HepG2 (cell line): ENCODE data around the gene SYNGR2. TPM values are rescaled to one million over a fixed set of nuclear protein-coding genes. Genes with fewer than 3 reads are reported as not detected.

Experiments
- ASH2L ChIP-seq: fragments of 300-600, 200-600 bp; sonication (generic); IDR thresholded peaks from 2 replicates; pipeline ENCODE4 v1.7.0; 2017; ENCODE audit warnings: low read depth, mild to moderate bottlenecking, moderate library complexity, mixed read lengths, low read length; ENCODE audit not compliant: insufficient read length
- BHLHE40 ChIP-seq: IDR thresholded peaks from 2 replicates; pipeline ENCODE4 v1.6.1; 2011; ENCODE audit warnings: low read length, improper control_type of control experiment
- CREB1 ChIP-seq, 2 experiments: fragments of 450-650 bp in 1 of 2; IDR thresholded peaks; 2 replicates each; pipeline ENCODE4 v1.6.1; 2016 to 2017; ENCODE audit warnings: control low read depth in 1 of 2, mild to moderate bottlenecking in 1 of 2, missing compliant biosample characterization in 1 of 2, missing genetic modification characterization in 1 of 2
- KDM1A ChIP-seq: IDR thresholded peaks from 2 replicates; pipeline ENCODE4 v1.6.1; 2016; ENCODE audit warnings: missing compliant biosample characterization
- KDM3A ChIP-seq: IDR thresholded peaks from 2 replicates; pipeline ENCODE4 v1.6.1; 2018; ENCODE audit warnings: low read depth, missing compliant biosample characterization
- MTF2 ChIP-seq: sonication (generic); formaldehyde crosslinking; IDR thresholded peaks from 2 replicates; pipeline ENCODE4 v1.5.0; 2020; ENCODE audit warnings: missing genetic modification reagents, borderline replicate concordance
- MXI1 ChIP-seq: IDR thresholded peaks from 3 replicates; pipeline ENCODE4 v1.6.1; 2012; ENCODE audit warnings: low read depth, low read length, inconsistent platforms, borderline replicate concordance
- NCOA1 ChIP-seq: sonication (generic); formaldehyde crosslinking; IDR thresholded peaks from 2 replicates; pipeline ENCODE4 v1.9.0; 2021; ENCODE audit warnings: missing genetic modification reagents
- POLR2G ChIP-seq: fragments of 200-400 bp; formaldehyde crosslinking; IDR thresholded peaks from 2 replicates; pipeline ENCODE4 v1.6.1; 2018; ENCODE audit warnings: mild to moderate bottlenecking, low read depth, low read length, moderate library complexity
- RBM39 ChIP-seq: fragments of 200-400 bp; formaldehyde crosslinking; IDR thresholded peaks from one replicate; pipeline ENCODE4 v1.6.1; 2018; ENCODE audit warnings: antibody characterized with exemption, mild to moderate bottlenecking, low read depth, low read length; ENCODE audit not compliant: poor library complexity, severe bottlenecking
- RELA ChIP-seq: sonication (generic); formaldehyde crosslinking; IDR thresholded peaks from 2 replicates; pipeline ENCODE4 v1.4.0; 2020; ENCODE audit warnings: missing genetic modification reagents
- TCF7L2 ChIP-seq: IDR thresholded peaks from 2 replicates; pipeline ENCODE4 v1.6.1; 2011; ENCODE audit warnings: mild to moderate bottlenecking, low read depth, low read length, moderate library complexity
- ZNF251 ChIP-seq: sonication (generic); formaldehyde crosslinking; IDR thresholded peaks from 2 replicates; pipeline ENCODE4 v1.9.0; 2021; ENCODE audit warnings: mild to moderate bottlenecking, missing genetic modification reagents
- ZNF557 ChIP-seq: sonication (generic); formaldehyde crosslinking; IDR thresholded peaks from 2 replicates; pipeline ENCODE4 v1.4.0; 2020; ENCODE audit warnings: missing genetic modification reagents
- ZNF879 ChIP-seq: sonication (generic); formaldehyde crosslinking; IDR thresholded peaks from 2 replicates; pipeline ENCODE4 v1.8.1; 2023; ENCODE audit warnings: missing genetic modification reagents
- polyA plus RNA-seq, 8 experiments: library from polyadenylated mRNA; depleted of rRNA in 3 of 8; stranded (reverse) in 7 of 8; unstranded in 1 of 8; fragments of >200 nt; fragmentation: Illumina TruSeq in 4 of 8; extraction: Trizol in 4 of 8; gene quantifications; 2 replicates each; pipeline versions ENCODE4 v1.2.1 to v1.2.3, GENCODE V29; 2011 to 2016; ENCODE audit warnings: low read depth in 4 of 8, missing spikeins in 1 of 8, mixed read lengths in 1 of 8; ENCODE audit not compliant: insufficient read depth in 1 of 8
- total RNA-seq, 5 experiments: library from RNA; depleted of rRNA; stranded (reverse); fragments of >200 nt; fragmentation: Illumina TruSeq; extraction: Trizol; gene quantifications; 2 replicates each; pipeline ENCODE4 v1.2.3, GENCODE V29; 2016; ENCODE audit warnings: low read depth in 1 of 5
- TF ChIP-seq, protein P1 (sequence below): sonication (generic); formaldehyde crosslinking; IDR thresholded peaks from 2 replicates; pipeline ENCODE4 v1.5.1; 2020; ENCODE audit warnings: missing genetic modification reagents, mild to moderate bottlenecking, borderline replicate concordance
- TF ChIP-seq, protein P2 (sequence below): sonication (generic); formaldehyde crosslinking; conservative IDR thresholded peaks from 2 replicates; pipeline ENCODE4 v1.8.0; 2022; ENCODE audit warnings: mild to moderate bottlenecking, moderate library complexity, missing genetic modification reagents
- TF ChIP-seq, protein P3 (sequence below): sonication (generic); formaldehyde crosslinking; IDR thresholded peaks from 2 replicates; pipeline ENCODE4 v1.8.1; 2022; ENCODE audit warnings: mild to moderate bottlenecking, missing genetic modification reagents
- TF ChIP-seq, protein P4 (sequence below): sonication (generic); formaldehyde crosslinking; IDR thresholded peaks from 2 replicates; pipeline ENCODE4 v1.4.0; 2020; ENCODE audit warnings: mild to moderate bottlenecking, low read depth, missing genetic modification reagents
- TF ChIP-seq, protein P5 (sequence below): sonication (generic); formaldehyde crosslinking; IDR thresholded peaks from 2 replicates; pipeline ENCODE4 v1.4.0; 2020; ENCODE audit warnings: missing genetic modification reagents, borderline replicate concordance
- TF ChIP-seq, protein P6 (sequence below): sonication (generic); formaldehyde crosslinking; IDR thresholded peaks from 2 replicates; pipeline ENCODE4 v1.5.0; 2020; ENCODE audit warnings: missing genetic modification reagents, mild to moderate bottlenecking, borderline replicate concordance

The SYNGR2 gene
- total and polyA plus RNA-seq, 2 of the 13 experiments (the other 11 are each of a cell fraction or from before 2014, with no cell fraction given) = 46.7 to 170 TPM

DNA sequence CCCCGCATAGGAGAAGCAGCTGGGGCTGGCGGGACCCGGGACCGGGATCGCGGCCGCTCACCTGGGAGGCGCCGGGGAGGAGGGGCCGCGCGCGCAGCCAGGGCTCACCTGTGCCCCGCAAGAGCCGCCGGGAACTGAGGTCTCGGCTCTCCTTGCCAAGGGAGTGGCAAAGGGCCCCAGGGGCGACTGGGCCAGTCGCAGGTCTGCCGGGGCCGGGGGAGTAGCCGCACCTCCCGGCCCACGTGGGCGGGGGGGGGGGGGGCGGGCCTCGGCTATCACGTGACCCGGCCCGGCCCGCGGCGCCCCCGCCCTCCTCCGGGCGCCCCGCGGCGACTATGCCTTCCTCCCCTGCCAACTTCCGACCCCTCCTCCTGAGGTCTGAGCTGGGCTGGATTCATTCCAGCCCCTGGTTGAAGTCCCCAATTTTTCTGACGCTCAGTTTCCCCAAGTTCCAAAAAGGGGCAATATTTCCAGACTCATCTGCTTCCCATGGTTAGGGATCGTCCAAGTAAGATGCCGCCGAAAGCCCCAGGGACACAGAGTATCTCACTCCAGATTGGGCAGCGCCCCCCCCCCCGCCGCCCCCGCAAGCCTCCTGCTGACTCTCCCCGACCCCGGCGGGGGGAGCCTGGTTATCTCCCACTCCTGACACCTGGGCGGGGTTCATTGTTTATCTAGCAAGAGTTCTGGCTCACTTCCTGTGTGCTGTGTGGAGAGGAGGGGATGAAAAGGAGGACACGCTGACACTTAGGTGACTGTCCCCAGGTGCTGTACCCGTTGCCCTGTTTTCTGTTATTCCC is 39.6 kb upstream of the SYNGR2 start, which contains the start of gene TMC6 (continued):
- TF ChIP-seq RELA (CRISPR knock-in tag) (no peak), BHLHE40 (no peak), ZNF557 (CRISPR knock-in tag) (no peak), ZNF879 (CRISPR knock-in tag) (no peak), ASH2L (no peak), MXI1 (peak; percentile 81; the same call in 2 of the 3 replicates), POLR2G (peak; percentile 83), NCOA1 (CRISPR knock-in tag) (peak; percentile 62; the same call in 1 of the 2 replicates), RBM39 (no peak), KDM1A (no peak), CREB1 (IDR thresholded peaks at IDR 0.05) (no peak), CREB1 (CRISPR knock-in tag; IDR thresholded peaks at IDR 0.05) (no peak), MTF2 (CRISPR knock-in tag) (no peak), KDM3A (CRISPR knock-in tag) (peak; percentile 43; the same call in 1 of the 2 replicates), TCF7L2 (no peak), ZNF251 (no peak)
- TF ChIP-seq, protein P1, sequence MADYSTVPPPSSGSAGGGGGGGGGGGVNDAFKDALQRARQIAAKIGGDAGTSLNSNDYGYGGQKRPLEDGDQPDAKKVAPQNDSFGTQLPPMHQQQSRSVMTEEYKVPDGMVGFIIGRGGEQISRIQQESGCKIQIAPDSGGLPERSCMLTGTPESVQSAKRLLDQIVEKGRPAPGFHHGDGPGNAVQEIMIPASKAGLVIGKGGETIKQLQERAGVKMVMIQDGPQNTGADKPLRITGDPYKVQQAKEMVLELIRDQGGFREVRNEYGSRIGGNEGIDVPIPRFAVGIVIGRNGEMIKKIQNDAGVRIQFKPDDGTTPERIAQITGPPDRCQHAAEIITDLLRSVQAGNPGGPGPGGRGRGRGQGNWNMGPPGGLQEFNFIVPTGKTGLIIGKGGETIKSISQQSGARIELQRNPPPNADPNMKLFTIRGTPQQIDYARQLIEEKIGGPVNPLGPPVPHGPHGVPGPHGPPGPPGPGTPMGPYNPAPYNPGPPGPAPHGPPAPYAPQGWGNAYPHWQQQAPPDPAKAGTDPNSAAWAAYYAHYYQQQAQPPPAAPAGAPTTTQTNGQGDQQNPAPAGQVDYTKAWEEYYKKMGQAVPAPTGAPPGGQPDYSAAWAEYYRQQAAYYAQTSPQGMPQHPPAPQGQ (CRISPR knock-in tag) = no peak
- TF ChIP-seq, protein P2, sequence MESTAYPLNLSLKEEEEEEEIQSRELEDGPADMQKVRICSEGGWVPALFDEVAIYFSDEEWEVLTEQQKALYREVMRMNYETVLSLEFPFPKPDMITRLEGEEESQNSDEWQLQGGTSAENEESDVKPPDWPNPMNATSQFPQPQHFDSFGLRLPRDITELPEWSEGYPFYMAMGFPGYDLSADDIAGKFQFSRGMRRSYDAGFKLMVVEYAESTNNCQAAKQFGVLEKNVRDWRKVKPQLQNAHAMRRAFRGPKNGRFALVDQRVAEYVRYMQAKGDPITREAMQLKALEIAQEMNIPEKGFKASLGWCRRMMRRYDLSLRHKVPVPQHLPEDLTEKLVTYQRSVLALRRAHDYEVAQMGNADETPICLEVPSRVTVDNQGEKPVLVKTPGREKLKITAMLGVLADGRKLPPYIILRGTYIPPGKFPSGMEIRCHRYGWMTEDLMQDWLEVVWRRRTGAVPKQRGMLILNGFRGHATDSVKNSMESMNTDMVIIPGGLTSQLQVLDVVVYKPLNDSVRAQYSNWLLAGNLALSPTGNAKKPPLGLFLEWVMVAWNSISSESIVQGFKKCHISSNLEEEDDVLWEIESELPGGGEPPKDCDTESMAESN (CRISPR knock-in tag) = no peak
- TF ChIP-seq, protein P3, sequence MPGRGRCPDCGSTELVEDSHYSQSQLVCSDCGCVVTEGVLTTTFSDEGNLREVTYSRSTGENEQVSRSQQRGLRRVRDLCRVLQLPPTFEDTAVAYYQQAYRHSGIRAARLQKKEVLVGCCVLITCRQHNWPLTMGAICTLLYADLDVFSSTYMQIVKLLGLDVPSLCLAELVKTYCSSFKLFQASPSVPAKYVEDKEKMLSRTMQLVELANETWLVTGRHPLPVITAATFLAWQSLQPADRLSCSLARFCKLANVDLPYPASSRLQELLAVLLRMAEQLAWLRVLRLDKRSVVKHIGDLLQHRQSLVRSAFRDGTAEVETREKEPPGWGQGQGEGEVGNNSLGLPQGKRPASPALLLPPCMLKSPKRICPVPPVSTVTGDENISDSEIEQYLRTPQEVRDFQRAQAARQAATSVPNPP (CRISPR knock-in tag) = no peak
- TF ChIP-seq, protein P4, sequence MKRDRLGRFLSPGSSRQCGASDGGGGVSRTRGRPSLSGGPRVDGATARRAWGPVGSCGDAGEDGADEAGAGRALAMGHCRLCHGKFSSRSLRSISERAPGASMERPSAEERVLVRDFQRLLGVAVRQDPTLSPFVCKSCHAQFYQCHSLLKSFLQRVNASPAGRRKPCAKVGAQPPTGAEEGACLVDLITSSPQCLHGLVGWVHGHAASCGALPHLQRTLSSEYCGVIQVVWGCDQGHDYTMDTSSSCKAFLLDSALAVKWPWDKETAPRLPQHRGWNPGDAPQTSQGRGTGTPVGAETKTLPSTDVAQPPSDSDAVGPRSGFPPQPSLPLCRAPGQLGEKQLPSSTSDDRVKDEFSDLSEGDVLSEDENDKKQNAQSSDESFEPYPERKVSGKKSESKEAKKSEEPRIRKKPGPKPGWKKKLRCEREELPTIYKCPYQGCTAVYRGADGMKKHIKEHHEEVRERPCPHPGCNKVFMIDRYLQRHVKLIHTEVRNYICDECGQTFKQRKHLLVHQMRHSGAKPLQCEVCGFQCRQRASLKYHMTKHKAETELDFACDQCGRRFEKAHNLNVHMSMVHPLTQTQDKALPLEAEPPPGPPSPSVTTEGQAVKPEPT = no peak
- TF ChIP-seq, protein P5, sequence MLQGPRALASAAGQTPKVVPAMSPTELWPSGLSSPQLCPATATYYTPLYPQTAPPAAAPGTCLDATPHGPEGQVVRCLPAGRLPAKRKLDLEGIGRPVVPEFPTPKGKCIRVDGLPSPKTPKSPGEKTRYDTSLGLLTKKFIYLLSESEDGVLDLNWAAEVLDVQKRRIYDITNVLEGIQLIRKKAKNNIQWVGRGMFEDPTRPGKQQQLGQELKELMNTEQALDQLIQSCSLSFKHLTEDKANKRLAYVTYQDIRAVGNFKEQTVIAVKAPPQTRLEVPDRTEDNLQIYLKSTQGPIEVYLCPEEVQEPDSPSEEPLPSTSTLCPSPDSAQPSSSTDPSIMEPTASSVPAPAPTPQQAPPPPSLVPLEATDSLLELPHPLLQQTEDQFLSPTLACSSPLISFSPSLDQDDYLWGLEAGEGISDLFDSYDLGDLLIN (CRISPR knock-in tag) = no peak
- TF ChIP-seq, protein P6, sequence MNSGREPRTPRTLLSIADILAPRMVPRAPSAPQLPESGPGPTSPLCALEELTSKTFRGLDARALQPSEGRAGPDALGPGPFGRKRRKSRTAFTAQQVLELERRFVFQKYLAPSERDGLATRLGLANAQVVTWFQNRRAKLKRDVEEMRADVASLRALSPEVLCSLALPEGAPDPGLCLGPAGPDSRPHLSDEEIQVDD (CRISPR knock-in tag) = no peak
